BE2C (cell line): Measurements from ENCODE around the gene GRAMD2B.

ENCODE experiments used
- DNase-seq: peaks from one replicate; pipeline ENCODE4 v3.0.0-alpha.2; 2020
- H3K27me3 ChIP-seq: fragments of 250-450 bp; sonication (Bioruptor Pico); 2 replicates; pipeline ENCODE4 v1.5.1; 2020; ENCODE audit warnings: mild to moderate bottlenecking
- H3K36me3 ChIP-seq: fragments of 250-450 bp; sonication (Bioruptor Pico); 2 replicates; pipeline ENCODE4 v1.5.1; 2020; ENCODE audit warnings: mild to moderate bottlenecking
- H3K4me1 ChIP-seq: fragments of 250-450 bp; sonication (Bioruptor Pico); 2 replicates; pipeline ENCODE4 v1.5.1; 2020
- H3K4me3 ChIP-seq: 2 replicates; pipeline ENCODE4 v1.5.1; 2011; ENCODE audit warnings: low read depth, low read length
- H3K9me3 ChIP-seq: fragments of 250-450 bp; sonication (Bioruptor Pico); 2 replicates; pipeline ENCODE4 v1.5.1; 2020
- CTCF ChIP-seq: IDR thresholded peaks from 2 replicates; pipeline ENCODE4 v1.5.1; 2012; ENCODE audit warnings: mild to moderate bottlenecking, low read depth, low read length

The GRAMD2B gene

GRCh38 chr5:126415789-126416188 lies 7.4 kb upstream of the GRAMD2B start:
- TF ChIP-seq CTCF, result no peak
- DNase-seq, result no peak
- H3K27me3 ChIP-seq, result peaks cover 7% of the 10 kb centered on the region
- H3K4me1 ChIP-seq, result no peaks in the 10 kb centered on the region
- H3K4me3 ChIP-seq, result no peak overlapping the region
- no peaks in the 10 kb centered on the region for H3K9me3 ChIP-seq
- no peaks in the 10 kb centered on the region for H3K36me3 ChIP-seq

- Histone ChIP-seq H3K9me3 (no peaks in the 10 kb centered on the region), H3K4me3 (no peak overlapping the region), H3K4me1 (no peaks in the 10 kb centered on the region), H3K27me3 (peaks cover 5% of the 10 kb centered on the region), H3K36me3 (no peaks in the 10 kb centered on the region)
- TF ChIP-seq CTCF, result no peak
- no peak for DNase-seq
Observed at GRCh38 chr5:126416266-126416925, 6.8 kb upstream of the GRAMD2B start.

- no peak for TF ChIP-seq CTCF
- H3K4me1 ChIP-seq, result no peaks in the 10 kb centered on the region
- no peaks in the 10 kb centered on the region for H3K36me3 ChIP-seq
- H3K9me3 ChIP-seq, result no peaks in the 10 kb centered on the region
- H3K27me3 ChIP-seq, result peaks cover 3% of the 10 kb centered on the region
- no peak overlapping the region for H3K4me3 ChIP-seq
- no peak for DNase-seq
Observed at GRCh38 chr5:126417178-126417577, 6.0 kb upstream of the GRAMD2B start.

- DNase-seq, result no peak
- peaks cover 8% of the 10 kb centered on the region; the same call in 1 of the 2 replicates for H3K27me3 ChIP-seq
Observed at GRCh38 chr5:126419102-126419501, 4.1 kb upstream of the GRAMD2B start.

GRCh38 chr5:126428421-126428820 lies 5.2 kb downstream of the GRAMD2B start:
- Histone ChIP-seq H3K27me3 (peaks cover 2% of the 10 kb centered on the region; the same call in 1 of the 2 replicates), H3K4me3 (no peak overlapping the region), H3K4me1 (no peaks in the 10 kb centered on the region), H3K36me3 (no peaks in the 10 kb centered on the region), H3K9me3 (no peaks in the 10 kb centered on the region)
- no peak for TF ChIP-seq CTCF
- no peak for DNase-seq

More at GRCh38 chr5:126419102-126419501, 4.1 kb upstream of the GRAMD2B start:
- Histone ChIP-seq H3K36me3 (no peaks in the 10 kb centered on the region), H3K4me1 (no peaks in the 10 kb centered on the region), H3K4me3 (no peak overlapping the region), H3K9me3 (no peaks in the 10 kb centered on the region)
- TF ChIP-seq CTCF, result no peak

- Histone ChIP-seq H3K9me3 (no peaks in the 10 kb centered on the region), H3K36me3 (no peaks in the 10 kb centered on the region), H3K4me3 (no peak overlapping the region), H3K27me3 (no peaks in the 10 kb centered on the region), H3K4me1 (no peaks in the 10 kb centered on the region)
- no peak for TF ChIP-seq CTCF
- DNase-seq, result no peak
Observed at GRCh38 chr5:126430631-126431030, 7.4 kb downstream of the GRAMD2B start.
